Activated CD4-positive, CD25-positive, alpha-beta regulatory T cell treated with anti-CD3 and anti-CD28 coated beads, Interleukin-2, amount 50 U/mL, for 16 hours (primary cell): ENCODE results near the gene FAM98C.

Source experiments
- DNase-seq: peaks from one replicate; pipeline ENCODE4 v3.0.0-alpha.2; 2020; ENCODE audit warnings: low read depth, low spot score

Gene FAM98C

DNA sequence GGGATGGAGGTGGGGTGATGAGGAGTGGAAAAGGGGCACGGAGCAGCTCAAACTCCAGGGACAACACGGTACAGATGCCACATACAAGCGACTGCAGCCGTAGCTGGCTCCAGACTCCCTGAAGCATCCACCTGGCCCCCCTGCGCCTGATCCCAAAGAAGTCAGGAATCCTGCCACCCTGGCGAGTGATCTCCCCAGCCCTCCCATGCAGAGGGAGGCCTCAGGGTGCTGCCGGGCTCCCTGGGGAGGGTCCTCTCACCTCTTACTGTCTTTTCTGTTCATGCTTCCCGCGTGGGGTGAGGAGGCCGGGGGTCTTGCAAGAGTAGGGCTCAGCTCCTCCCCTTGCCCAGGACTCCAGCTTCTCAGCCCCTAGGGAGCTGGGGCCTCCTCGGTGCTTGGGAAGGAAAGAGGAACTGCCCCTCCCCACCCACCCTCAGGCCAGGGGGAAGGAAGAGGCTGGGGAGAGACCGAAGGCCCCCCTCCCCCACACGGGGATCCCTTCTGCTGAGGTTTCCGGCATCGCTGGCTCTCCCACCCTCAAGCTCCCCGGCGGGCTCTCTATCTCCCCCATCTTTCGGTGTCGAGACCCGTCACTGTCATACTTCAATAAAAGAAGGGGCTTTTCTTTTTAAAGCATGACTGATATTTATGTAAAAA is 23.0 kb downstream of the FAM98C start, which contains the start of gene RASGRP4:
Gene RASGRP4 (minus strand): TSS at position 410 of the 657 bp plus-strand sequence. CDS start 128 bp downstream, at position 282.
- DNase-seq, result peak; percentile 43

DNA sequence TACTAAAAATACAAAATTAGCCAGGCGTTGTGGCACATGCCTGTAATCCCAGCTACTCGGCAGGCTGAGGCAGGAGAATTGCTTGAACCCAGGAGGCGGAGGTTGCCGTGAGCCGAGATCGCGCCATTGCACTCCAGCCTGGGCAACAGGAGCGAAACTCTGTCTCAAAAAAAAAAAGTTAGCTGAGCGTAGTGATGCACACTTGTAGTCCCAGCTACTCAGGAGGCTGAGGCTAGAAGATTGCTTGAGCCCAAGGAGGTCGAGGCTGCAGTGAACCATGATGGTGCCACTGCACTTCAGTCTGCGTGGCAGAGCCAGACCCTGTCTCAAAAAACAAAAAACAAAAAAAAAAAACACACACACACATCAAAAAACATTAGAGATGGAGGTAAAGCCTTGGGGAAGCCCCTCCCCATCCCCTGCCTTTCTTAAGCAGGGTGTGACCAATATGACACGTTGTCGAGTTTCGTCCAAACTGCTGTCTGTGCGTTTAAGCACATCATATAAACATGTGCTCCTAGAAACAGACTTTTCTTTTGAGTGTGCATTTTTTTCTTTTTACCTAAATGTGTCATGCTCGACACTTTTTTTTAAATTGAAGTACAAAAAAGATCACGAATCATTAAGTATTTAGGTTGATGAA is 24.3 kb downstream of the FAM98C start:
- peak; percentile 38 for DNase-seq

DNA sequence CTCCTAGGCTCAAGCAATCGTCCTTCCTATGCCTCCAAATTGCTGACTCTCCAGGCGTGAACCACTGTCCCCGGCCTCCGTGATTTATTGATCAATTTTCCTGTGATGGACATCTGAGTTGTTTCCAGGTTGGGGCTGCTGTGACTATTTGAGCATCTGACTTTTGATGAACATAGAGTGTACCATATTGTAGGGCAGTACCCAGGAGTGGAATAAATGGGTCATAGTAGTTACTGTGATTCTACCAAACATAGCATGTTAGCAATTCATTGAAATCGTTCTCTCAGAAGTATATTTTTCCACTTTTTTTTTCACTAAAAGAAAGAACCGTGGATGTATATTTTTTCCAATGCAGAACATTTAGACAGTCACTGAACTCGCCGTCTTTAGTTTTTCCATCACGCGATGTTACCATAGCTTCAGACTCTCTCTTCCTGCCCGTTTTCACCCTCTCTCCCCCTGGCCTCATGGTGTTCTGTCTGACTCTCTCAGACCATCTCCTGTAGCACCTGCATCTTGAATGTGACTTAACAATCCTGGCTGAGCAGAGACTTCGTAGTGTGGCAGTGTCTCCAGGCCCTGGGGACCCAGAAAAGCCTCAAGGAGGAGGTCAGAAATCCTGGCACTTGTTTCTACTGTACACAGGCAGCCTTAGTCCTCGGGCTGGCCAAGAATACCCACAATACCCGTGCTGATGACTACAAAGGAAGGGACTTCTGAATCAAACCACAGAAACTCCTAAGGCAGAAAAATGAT is 26.3 kb downstream of the FAM98C start:
- DNase-seq, result no peak

GRCh38 chr19:38429811-38430156 is 26.9 kb downstream of the FAM98C start:
- no peak for DNase-seq

DNA sequence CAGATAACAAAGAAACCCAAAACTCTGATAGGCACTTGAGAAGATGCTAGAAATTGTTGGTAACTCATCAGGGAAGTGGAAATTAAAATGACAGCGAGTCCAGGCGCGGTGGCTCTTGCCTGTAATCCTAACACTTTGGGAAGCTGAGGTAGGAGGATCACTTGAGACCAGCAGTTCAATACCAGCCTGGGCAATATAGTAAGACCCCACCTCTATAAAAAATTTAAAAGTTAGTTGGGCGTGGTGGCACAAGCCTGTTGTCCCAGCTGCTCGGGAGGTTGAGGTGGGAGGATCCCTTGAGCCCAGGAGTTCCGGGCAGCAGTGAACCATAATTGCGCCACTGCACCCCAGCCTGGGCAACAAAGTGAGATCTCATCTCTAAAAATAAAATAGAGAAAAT is 28.0 kb downstream of the FAM98C start:
- DNase-seq, result no peak

- DNase-seq, result peak; percentile 34
Observed at GRCh38 chr19:38433268-38433733, 30.4 kb downstream of the FAM98C start, which contains the start of gene RYR1. Gene RYR1 (plus strand): TSS chr19:38433691. CDS start chr19:38433830, 139 bp downstream.

DNA sequence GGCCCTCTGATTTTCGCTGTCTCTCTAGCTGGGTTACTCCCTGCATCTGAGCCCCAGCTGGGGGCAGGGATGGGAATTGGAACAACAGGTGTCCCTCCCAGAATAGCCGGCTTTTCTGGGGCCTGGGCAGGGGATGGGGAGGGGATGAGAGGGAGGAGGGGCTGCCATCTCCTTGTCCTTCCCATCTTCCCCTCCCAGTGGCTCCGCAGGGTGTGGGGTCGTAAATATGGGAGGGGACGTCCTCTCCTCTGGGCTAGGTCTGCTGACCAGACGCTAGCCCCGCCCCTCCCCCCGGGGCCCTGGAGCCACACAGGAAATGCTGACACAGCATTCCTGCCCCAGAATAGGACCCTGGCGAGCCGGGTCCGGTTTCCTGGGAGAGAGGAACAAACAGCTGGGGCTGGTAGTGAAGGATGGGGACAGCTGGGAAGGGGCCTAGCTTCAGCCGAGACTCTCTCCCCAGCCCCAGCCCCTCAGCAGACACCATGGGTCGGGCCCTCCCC is 31.7 kb downstream of the FAM98C start:
- DNase-seq, result no peak

DNA sequence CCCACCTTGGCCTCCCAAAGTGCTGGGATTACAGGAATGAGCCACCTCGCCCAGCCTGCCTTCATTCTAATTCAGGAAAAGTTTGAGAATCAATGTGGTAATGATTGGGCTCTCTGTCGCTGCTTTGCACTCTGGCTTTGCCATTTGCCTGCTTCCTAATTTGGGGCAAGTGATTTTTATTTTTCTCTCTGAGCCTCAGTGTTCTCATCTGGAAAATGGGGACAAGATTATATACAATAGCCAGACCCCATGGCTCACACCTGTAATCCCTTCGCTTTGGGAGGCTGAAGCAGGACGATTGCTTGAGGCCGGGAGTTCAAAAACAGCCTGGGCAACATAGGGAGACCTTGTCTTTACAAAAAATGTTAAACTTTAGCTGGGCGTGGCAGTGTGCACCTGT is 34.4 kb downstream of the FAM98C start:
- no peak for DNase-seq

DNA sequence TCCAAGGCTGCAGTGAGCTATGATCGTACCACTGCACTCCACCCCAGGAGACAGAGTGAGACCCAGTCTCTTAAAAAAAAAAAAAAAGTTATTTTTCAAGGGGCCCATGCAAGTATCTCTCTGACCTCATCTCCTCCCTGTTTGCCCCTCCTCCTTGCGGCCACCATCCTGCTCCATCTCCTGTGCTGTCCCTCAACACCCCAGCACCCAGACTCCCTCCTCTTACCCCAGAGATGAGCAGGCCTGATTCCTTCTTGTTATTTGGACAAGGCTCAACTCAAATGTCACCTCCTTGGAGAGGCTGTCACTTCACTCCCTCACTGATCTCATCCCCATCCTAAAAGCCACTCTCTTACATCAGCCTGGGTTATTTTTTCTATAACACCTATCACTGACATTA is 35.0 kb downstream of the FAM98C start:
- no peak for DNase-seq

GRCh38 chr19:38440592-38440991 is 37.7 kb downstream of the FAM98C start:
- DNase-seq, result no peak

GRCh38 chr19:38441657-38442348 is 38.9 kb downstream of the FAM98C start:
- DNase-seq, result no peak

- no peak for DNase-seq
Observed at GRCh38 chr19:38442736-38443135, 39.8 kb downstream of the FAM98C start.

GRCh38 chr19:38443458-38443999 is 40.6 kb downstream of the FAM98C start:
- DNase-seq, result no peak

DNA sequence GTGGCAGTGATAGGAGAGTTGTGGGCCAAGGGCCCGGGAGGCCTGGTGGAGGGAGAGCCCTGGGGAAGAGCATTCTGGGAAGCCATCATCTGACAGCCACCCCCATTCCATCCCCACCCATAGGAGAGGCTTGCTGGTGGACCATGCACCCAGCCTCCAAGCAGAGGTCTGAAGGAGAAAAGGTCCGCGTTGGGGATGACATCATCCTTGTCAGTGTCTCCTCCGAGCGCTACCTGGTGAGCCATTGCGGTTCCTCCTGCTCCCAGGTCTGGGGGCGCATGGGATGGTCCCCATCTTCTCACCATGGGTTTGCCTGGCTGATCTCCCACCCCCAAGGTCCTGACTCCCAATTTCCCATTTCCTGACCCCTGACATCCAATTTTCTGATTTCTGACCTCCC is 41.1 kb downstream of the FAM98C start:
- DNase-seq, result no peak

- no peak for DNase-seq
Observed at GRCh38 chr19:38445362-38445761, 42.5 kb downstream of the FAM98C start.

GRCh38 chr19:38448225-38448624 is 45.3 kb downstream of the FAM98C start:
- DNase-seq, result no peak

GRCh38 chr19:38449518-38449917 is 46.6 kb downstream of the FAM98C start:
- DNase-seq, result no peak

- DNase-seq, result no peak
Observed at GRCh38 chr19:38451036-38451435, 48.1 kb downstream of the FAM98C start.

DNA sequence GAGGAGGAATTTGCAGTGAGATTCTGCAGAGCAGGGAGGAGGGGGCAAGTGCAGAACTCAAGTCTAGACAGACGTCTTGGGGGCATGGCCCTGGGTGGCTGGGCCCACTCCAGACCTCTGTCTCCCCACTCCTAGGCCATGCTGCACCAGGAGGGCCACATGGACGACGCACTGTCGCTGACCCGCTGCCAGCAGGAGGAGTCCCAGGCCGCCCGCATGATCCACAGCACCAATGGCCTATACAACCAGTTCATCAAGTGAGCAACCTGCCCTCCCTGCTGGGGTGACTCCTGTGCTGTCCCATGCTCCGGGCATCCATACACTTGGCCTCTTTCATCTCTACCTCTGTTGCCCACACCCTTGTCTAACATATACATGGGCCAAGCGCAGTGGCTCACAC is 48.7 kb downstream of the FAM98C start:
- DNase-seq, result no peak

GRCh38 chr19:38452430-38453366 is 49.8 kb downstream of the FAM98C start:
- DNase-seq, result no peak
